Motor neuron (in vitro differentiated cells): ENCODE data around the gene ELL2. TPM values are rescaled to one million over a fixed set of nuclear protein-coding genes. Genes with fewer than 3 reads are reported as not detected.

Experiments
- ATAC-seq, 8 experiments: fragments of 200-7000 bp; cut with Tn5 transposase; replicated peaks in 6 of 8; 2 replicates each; pipeline ENCODE4 v1.8.0; 2021; ENCODE audit warnings: mild to moderate bottlenecking in 8 of 8, moderate library complexity in 8 of 8
- H3K27ac ChIP-seq, 2 donors: fragments of 250-450 bp; sonication (Bioruptor Pico); 2 replicates each; pipeline ENCODE4 v1.9.0; 2021; ENCODE audit warnings: antibody characterized with exemption in 2 of 2, mild to moderate bottlenecking in 2 of 2, moderate library complexity in 1 of 2
- H3K4me1 ChIP-seq, 2 donors: fragments of 250-450 bp; sonication (Bioruptor Pico); replicated peaks in 1 of 2; 2 replicates each; pipeline ENCODE4 v1.6.1; 2021; ENCODE audit warnings: antibody characterized with exemption in 2 of 2, mild to moderate bottlenecking in 2 of 2, moderate library complexity in 1 of 2
- H3K4me3 ChIP-seq, 5 donors: fragments of 250-450 bp; sonication (Bioruptor Pico); 2 replicates each; pipeline ENCODE4 v1.9.0; 2021; ENCODE audit warnings: antibody characterized with exemption in 5 of 5, mild to moderate bottlenecking in 5 of 5, moderate library complexity in 4 of 5
- WGBS, 10 experiments: fragments of 450-650 bp; shearing (Covaris generic); methylation state at CpG; one replicate each; pipeline ENCODE4 v1.0.0; 2022; 5-methylcytosine and 5-hydroxymethylcytosine counted together
- in situ Hi-C, 9 experiments: fragments of 400-800 bp; cut with MboI; loops; one replicate each; pipeline ENCODE4 v1.15.0; 2021; ENCODE audit warnings: low sequenced_read_pairs in 9 of 9, low pct_unique_long_range_greater_than_20kb in 2 of 9; ENCODE audit not compliant: unreplicated experiment in 9 of 9
- total RNA-seq, 8 experiments: library from RNA; unstranded; fragments of 300-600 nt; gene quantifications; 2 replicates each; pipeline versions ENCODE4 v1.2.3 to v1.2.4, GENCODE V29; 2022

ELL2 gene
- total RNA-seq, 8 experiments from 2014 or later = 3.4 to 46.2 (median 19.2) TPM

DNA sequence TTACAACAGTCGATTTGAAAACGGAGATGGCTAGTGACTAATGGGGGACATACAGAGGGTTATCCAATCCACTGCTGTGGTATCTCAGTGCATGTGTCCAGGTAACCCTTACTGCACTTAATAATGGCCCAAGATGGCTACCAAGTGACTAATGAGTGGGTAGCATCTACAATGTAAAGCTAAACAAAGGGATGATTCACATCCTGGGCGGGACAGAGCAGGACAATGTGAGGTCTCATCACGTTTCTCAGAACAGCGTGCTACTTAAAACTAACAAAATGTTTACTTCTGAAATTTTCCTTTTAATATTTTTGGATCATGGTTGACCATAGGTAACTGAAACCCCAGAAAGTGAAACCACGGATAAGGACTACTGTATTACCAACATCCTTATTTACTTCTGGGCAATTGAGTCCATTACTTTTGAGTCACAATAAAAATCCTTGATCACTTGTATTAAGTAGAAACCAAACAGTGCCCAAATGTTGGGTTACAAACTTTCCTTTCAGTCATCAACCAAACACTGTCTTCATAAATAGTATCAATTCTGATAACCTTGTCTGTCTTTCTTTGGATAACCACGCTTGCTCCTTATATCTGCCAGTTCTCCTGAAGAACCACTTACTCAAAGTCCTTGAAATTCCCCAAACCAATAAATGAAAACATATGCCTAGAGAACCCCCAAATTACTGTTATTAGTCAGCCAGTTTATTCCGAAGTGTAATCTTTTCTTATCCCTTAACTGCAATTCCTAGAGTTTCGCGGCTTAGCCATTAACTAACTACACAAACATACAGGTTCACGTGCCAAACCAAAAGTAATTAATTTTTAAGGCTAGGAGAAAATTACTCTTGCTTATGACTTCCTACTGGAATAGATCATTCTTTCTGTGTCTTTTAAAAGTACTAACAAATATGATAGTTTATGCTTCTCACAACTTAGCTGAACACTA, 59.7 kb downstream of the ELL2 start:
- Histone ChIP-seq H3K4me3 (no peak overlapping the region), H3K27ac (no peak overlapping the region), H3K4me1 (no peaks in the 10 kb centered on the region)
- 87 to 100% (median 92%) methylated on average over 2 to 10 of the region's 11 CpGs for WGBS, 10 experiments
- in situ Hi-C loops = no loop called here
- ATAC-seq = peak in 1 of 8 experiments; percentile 69

GRCh38 chr5:95900383-95900958, 61.2 kb downstream of the ELL2 start:
- H3K4me1 ChIP-seq = peaks cover 3 to 5% of the 10 kb centered on the region in 2 donors
- no peak overlapping the region for H3K27ac ChIP-seq
- in situ Hi-C loops = no loop called here
- 23 to 100% (median 78%) methylated on average over 1 to 4 of the region's 4 CpGs; no CpG with 5 or more reads in 2 of the 10 experiments for WGBS, 10 experiments
- H3K4me3 ChIP-seq = no peak overlapping the region
- ATAC-seq = peak in 3 of 8 experiments; percentile 41 to 89 (median 71)

DNA sequence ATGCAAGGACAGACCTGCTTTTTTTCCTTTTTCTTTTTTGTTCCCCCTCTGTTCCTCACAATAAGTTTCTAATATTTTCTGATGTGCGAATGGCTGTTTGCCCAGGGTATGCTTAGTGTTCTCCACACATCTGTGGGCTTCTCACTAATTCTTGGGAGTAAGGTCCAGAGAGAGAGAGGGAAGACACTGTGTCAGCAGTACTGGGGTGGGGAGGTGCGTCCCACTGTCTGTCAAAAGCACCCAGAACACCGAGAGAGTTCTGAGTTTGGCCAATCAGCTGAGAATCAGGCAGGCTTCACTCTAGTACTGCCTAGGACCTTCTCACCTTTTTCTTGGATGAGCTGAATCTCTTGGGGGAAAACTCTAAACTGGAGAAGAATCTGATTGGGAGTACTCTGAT, 61.8 kb downstream of the ELL2 start:
- Histone ChIP-seq H3K4me1 (peaks cover 5 to 8% of the 10 kb centered on the region in 2 donors), H3K27ac (no peak overlapping the region), H3K4me3 (no peak overlapping the region)
- 0 to 100% (median 69%) methylated on average over 1 to 2 of the region's 3 CpGs; no CpG with 5 or more reads in 2 of the 10 experiments for WGBS, 10 experiments
- in situ Hi-C loops = no loop called here
- no peak for ATAC-seq

GRCh38 chr5:95899006-95899405, 62.6 kb downstream of the ELL2 start:
- in situ Hi-C loops = no loop called here
- Histone ChIP-seq H3K4me3 (no peak overlapping the region), H3K27ac (no peak overlapping the region), H3K4me1 (peaks cover 5 to 8% of the 10 kb centered on the region in 2 donors)
- ATAC-seq = no peak
- 22 to 100% (median 60%) methylated on average over 1 of the region's 1 CpG; no CpG with 5 or more reads in 3 of the 10 experiments for WGBS, 10 experiments

- H3K4me3 ChIP-seq = no peak overlapping the region
- 7 to 100% (median 21%) methylated on average over 2 to 5 of the region's 5 CpGs; no CpG with 5 or more reads in 4 of the 10 experiments for WGBS, 10 experiments
- peak in 5 of 8 experiments; percentile 72 to 97 (median 82) for ATAC-seq
- H3K4me1 ChIP-seq = peaks cover 5 to 8% of the 10 kb centered on the region in 2 donors
- no peak overlapping the region for H3K27ac ChIP-seq
- in situ Hi-C loops = no loop called here
These were observed 65.9 kb downstream of the ELL2 start for GRCh38 chr5:95895771-95896170.

DNA sequence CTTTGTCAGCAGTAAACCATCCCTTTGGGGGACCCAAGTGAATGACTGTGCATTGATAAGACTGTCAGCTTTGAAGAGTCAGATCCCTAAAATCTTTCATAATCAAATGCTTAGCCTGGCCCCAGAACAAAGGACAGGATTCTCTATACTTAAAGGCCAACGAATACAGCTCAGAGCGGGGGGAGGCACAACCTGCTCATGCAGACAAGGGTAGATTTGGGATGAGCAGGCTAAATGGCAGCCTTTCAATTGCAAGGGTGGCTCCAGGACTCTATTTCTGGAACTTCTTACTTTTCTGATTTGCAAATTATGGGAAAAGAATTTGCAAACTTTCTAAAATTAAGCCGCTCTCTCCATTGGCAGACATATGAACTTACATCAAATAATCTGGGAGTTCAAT, 66.4 kb downstream of the ELL2 start:
- WGBS, 10 experiments = 18 to 100% (median 68%) methylated on average over 1 to 3 of the region's 3 CpGs
- Histone ChIP-seq H3K4me3 (no peak overlapping the region), H3K4me1 (peaks cover 5 to 8% of the 10 kb centered on the region in 2 donors), H3K27ac (no peak overlapping the region)
- in situ Hi-C loops = no loop called here
- ATAC-seq = peak in 1 of 8 experiments; percentile 47

GRCh38 chr5:95892784-95893354, 68.8 kb downstream of the ELL2 start:
- Histone ChIP-seq H3K4me3 (no peak overlapping the region), H3K27ac (no peak overlapping the region), H3K4me1 (peaks cover 5 to 8% of the 10 kb centered on the region in 2 donors)
- peak in 1 of 8 experiments; percentile 60 for ATAC-seq
- 85 to 100% (median 96%) methylated on average over 1 to 5 of the region's 5 CpGs; no CpG with 5 or more reads in 1 of the 10 experiments for WGBS, 10 experiments
- in situ Hi-C loops = no loop called here

DNA sequence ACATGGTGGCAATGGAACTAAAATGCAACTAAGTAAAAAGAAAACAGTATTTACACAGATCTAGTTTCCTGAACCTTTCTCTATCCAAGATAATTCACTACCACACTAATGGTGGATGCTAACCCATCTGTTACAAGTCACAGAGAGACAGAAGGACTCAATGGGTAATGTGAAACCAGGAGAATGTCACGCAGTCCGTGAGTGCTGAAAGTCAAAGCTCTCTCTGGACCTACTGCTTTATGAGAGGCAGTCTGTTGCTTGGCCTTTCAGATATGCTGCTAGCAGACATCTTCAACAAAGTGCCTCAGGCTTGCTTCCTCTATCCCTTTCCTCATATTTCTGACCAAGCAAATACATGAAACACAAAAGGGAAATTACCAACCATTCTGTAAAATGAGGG, 70.2 kb downstream of the ELL2 start:
- Histone ChIP-seq H3K27ac (no peak overlapping the region), H3K4me3 (no peak overlapping the region), H3K4me1 (peaks cover 5 to 8% of the 10 kb centered on the region in 2 donors)
- in situ Hi-C loops = no loop called here
- ATAC-seq = no peak
- 77 to 100% (median 94%) methylated on average over 2 of the region's 2 CpGs; no CpG with 5 or more reads in 5 of the 10 experiments for WGBS, 10 experiments

DNA sequence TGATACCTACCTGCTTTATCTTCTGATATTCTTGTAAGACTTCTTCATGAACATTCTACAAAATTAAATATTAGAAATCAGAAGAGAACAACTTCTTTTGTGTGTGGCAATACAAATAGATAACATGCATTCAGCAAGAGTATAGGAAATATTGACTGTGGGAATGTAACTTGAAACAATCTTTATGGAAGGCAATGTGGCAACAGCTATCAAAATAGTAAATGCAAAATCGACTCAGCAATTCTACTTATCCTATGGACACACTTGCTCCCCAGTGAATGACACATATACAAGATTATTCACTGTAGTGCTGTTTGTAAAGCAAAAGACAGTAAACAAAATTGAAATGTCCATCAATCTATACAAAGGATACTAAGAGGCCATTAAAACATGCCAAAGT, 72.6 kb downstream of the ELL2 start:
- no peak overlapping the region for H3K27ac ChIP-seq
- in situ Hi-C loops = no loop called here
- 75 to 100% (median 100%) methylated on average over 1 of the region's 1 CpG; no CpG with 5 or more reads in 5 of the 10 experiments for WGBS, 10 experiments

GRCh38 chr5:95887977-95888376, 73.7 kb downstream of the ELL2 start:
- Histone ChIP-seq H3K4me1 (no peaks in the 10 kb centered on the region), H3K4me3 (no peak overlapping the region), H3K27ac (no peak overlapping the region)
- 84 to 100% (median 98%) methylated on average over 1 to 5 of the region's 5 CpGs; no CpG with 5 or more reads in 2 of the 10 experiments for WGBS, 10 experiments
- in situ Hi-C loops = no loop called here
- no peak for ATAC-seq

More for the DNA sequence above, 72.6 kb downstream of the ELL2 start:
- no peak for ATAC-seq
- H3K4me1 ChIP-seq = no peaks in the 10 kb centered on the region
- no peak overlapping the region for H3K4me3 ChIP-seq

DNA sequence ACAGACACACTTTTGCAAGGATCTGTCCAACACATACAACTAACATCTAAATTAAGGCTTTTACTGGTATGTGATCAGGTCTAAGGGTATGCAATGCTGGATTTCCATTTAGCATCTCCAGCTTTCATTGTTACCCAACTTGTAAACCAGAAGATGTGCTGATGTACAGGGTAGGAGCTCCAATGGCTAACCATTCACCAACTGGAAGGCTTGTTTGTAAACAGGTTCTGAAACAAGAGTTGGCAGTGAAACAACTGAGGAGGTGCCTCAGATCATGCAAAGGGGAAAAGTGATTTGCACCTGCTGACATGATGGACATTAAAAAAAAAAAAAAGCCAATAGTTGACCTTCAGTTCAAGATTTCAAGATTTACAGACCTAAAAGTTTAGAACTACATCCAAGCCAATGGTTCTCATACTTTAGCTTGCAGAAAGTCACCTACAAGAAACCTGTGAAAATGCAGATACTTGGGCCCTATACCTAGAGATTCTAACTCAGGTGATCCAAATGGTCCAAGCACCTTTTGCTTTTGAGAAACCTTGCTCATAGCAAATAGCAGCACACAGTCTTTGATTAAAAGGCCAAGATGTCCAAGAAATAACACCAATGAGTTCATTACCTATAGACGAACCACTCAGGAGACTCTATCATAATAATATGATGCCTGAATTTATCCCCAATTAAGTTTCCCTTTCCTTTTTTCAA, 75.2 kb downstream of the ELL2 start:
- 100% methylated on average over 1 of the region's 1 CpG; no CpG with 5 or more reads in 1 of the 10 experiments for WGBS, 10 experiments
- H3K27ac ChIP-seq = no peak overlapping the region
- H3K4me1 ChIP-seq = no peaks in the 10 kb centered on the region
- in situ Hi-C loops = no loop called here
- H3K4me3 ChIP-seq = no peak overlapping the region
- no peak for ATAC-seq

DNA sequence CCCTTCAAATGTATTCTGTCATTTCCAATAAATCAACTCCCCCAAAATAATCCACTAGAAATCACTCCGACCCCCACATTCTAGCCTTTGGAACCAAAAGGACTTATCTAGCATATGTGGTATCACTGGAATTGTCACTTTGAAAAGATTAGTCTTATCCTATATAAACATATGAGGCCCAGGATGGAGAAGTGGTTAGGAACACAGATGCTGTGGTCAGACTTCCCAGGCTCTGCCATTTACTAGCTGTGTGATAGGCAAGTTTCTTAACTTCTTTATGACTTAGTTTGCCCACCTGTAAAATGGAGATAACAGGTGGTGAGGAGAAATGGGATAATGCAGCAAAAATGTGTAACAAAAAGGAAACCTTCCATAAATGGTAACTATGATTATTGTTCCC, 77.1 kb downstream of the ELL2 start:
- Histone ChIP-seq H3K4me3 (no peak overlapping the region), H3K27ac (no peak overlapping the region), H3K4me1 (no peaks in the 10 kb centered on the region)
- in situ Hi-C loops = no loop called here
- no peak for ATAC-seq
- WGBS, 10 experiments = 67 to 100% (median 88%) methylated on average over 1 of the region's 1 CpG; no CpG with 5 or more reads in 5 of the 10 experiments
